Prostate gland (tissue), 2 donors: ENCODE results near the gene CPEB1.
"Not testable (repeated sequence)": the region's sequence is repeated elsewhere in the genome, so short reads cannot be mapped to it uniquely, and the experiment has no call there.

Experiments used
- POLR2A ChIP-seq: fragments of 450-650 bp; IDR thresholded peaks from one replicate; pipeline ENCODE4 v1.6.1; 2016; ENCODE audit warnings: antibody characterized with exemption, mild to moderate bottlenecking
- POLR2AphosphoS5 ChIP-seq: sonication (generic); formaldehyde crosslinking; IDR thresholded peaks from one replicate; pipeline ENCODE4 v1.6.1; 2017; ENCODE audit warnings: antibody characterized with exemption
- TF ChIP-seq, protein P1 (sequence below), 4 experiments: fragments of 200-600 bp in 2 of 4; fragments of 450-650 bp in 2 of 4; sonication (generic) in 2 of 4; IDR thresholded peaks; 1 replicate in 3 of 4; 2 replicates in 1 of 4; pipeline ENCODE4 v1.5.1; 2016 to 2019; ENCODE audit warnings: antibody characterized with exemption in 4 of 4, mild to moderate bottlenecking in 2 of 4, moderate library complexity in 2 of 4

DNA sequence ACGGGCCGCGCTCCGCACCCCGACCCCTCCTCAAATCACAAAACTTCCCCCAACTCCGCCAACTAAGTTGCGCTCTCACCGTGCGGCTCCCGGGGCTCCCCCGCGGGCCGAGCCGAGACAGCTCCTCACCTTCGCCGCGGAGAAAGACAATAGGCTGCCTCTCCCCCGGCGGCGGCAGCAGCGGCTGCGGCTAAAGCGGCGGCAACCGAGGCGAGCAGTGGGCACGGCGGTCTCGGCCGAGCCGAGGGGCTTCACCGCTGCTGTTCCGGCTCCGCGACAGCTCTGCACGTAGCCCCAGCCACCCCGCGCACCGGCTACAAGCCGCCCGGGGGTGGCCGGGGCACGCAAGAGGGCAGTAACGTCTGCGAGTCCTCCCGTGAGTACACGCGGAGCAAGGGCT, 133.6 kb downstream of the CPEB1 start:
- TF ChIP-seq, protein P1, sequence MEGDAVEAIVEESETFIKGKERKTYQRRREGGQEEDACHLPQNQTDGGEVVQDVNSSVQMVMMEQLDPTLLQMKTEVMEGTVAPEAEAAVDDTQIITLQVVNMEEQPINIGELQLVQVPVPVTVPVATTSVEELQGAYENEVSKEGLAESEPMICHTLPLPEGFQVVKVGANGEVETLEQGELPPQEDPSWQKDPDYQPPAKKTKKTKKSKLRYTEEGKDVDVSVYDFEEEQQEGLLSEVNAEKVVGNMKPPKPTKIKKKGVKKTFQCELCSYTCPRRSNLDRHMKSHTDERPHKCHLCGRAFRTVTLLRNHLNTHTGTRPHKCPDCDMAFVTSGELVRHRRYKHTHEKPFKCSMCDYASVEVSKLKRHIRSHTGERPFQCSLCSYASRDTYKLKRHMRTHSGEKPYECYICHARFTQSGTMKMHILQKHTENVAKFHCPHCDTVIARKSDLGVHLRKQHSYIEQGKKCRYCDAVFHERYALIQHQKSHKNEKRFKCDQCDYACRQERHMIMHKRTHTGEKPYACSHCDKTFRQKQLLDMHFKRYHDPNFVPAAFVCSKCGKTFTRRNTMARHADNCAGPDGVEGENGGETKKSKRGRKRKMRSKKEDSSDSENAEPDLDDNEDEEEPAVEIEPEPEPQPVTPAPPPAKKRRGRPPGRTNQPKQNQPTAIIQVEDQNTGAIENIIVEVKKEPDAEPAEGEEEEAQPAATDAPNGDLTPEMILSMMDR (IDR thresholded peaks at IDR 0.05): not testable (repeated sequence)
- not testable (repeated sequence) for TF ChIP-seq POLR2AphosphoS5, POLR2A
